Bronchial epithelial cell (primary cell): ENCODE data around the gene CRYGD. TPM values are rescaled to one million over a fixed set of nuclear protein-coding genes. Genes with fewer than 3 reads are reported as not detected.

Experiments
- DNase-seq: peaks from one replicate; pipeline ENCODE4 v3.0.0-alpha.2; 2010; ENCODE audit warnings: low read depth
- FAIRE-seq: peaks from 2 replicates; lab custom pipeline; 2011; peaks lifted over from hg19 to GRCh38; lab: Jason Lieb, UNC
- H3K27me3 ChIP-seq: 2 replicates; pipeline ENCODE4 v1.5.1; 2011; ENCODE audit warnings: low read length; ENCODE audit not compliant: control insufficient read depth, insufficient read depth
- H3K36me3 ChIP-seq: 2 replicates; pipeline ENCODE4 v1.5.1; 2011; ENCODE audit warnings: low read length; ENCODE audit not compliant: control insufficient read depth, insufficient read depth
- H3K4me3 ChIP-seq: 2 replicates; pipeline ENCODE4 v1.5.1; 2011; ENCODE audit warnings: mild to moderate bottlenecking, low read depth, low read length, control low read depth
- total RNA-seq: library from RNA; depleted of rRNA; stranded (reverse); fragments of >200 nt; gene quantifications from 2 replicates; pipeline ENCODE4 v1.2.1, GENCODE V29; 2014
- TF ChIP-seq, protein P1 (sequence below): IDR thresholded peaks from 2 replicates; pipeline ENCODE4 v1.5.1; 2011; ENCODE audit warnings: mild to moderate bottlenecking, moderate library complexity, low read length, control low read depth, inconsistent platforms; ENCODE audit not compliant: insufficient read depth, severe bottlenecking

The CRYGD gene
- total RNA-seq, 1 donor from 2014 or later = not detected

DNA sequence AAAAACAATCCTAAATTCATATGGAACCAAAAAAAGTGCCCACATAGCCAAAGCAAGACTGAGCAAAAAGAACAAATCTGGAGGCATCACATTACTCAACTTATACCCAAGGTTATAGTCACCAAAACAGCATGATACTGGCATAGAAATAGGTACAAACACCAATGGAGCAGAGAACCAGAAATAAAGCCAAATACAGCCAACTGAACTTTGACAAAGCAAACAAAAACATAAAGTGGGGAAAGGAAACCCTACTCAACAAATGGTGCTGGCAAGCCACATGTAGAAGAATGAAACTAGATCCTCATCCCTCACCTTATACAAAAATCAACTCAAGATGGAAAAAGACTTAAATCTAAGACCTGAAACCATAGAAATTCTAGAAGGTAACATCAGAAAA lies 40.5 kb downstream of the CRYGD start:
- DNase-seq = no peak
- FAIRE-seq = no peak
- Histone ChIP-seq H3K36me3 (no peaks in the 10 kb centered on the region), H3K27me3 (no peaks in the 10 kb centered on the region), H3K4me3 (no peak overlapping the region)
- TF ChIP-seq, protein P1, sequence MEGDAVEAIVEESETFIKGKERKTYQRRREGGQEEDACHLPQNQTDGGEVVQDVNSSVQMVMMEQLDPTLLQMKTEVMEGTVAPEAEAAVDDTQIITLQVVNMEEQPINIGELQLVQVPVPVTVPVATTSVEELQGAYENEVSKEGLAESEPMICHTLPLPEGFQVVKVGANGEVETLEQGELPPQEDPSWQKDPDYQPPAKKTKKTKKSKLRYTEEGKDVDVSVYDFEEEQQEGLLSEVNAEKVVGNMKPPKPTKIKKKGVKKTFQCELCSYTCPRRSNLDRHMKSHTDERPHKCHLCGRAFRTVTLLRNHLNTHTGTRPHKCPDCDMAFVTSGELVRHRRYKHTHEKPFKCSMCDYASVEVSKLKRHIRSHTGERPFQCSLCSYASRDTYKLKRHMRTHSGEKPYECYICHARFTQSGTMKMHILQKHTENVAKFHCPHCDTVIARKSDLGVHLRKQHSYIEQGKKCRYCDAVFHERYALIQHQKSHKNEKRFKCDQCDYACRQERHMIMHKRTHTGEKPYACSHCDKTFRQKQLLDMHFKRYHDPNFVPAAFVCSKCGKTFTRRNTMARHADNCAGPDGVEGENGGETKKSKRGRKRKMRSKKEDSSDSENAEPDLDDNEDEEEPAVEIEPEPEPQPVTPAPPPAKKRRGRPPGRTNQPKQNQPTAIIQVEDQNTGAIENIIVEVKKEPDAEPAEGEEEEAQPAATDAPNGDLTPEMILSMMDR = no peak

DNA sequence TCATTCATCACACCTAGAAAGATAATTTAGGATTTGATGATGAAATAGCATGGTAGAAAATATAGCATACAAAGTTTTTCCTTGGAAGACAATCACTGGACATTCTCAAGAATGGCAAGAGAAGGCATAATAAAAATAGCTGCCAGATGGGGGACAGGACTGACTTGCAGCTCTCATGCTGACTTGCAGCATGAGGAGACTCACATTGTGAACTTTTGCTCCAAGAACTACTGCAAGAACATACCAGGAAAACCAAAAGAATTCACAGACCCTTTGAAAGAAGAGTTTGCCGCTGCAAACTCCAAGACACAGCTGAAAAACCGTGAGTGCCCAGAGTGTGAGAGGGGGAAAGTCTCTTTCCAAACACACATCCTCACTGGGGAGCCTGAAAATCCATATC lies 47.0 kb downstream of the CRYGD start:
- Histone ChIP-seq H3K36me3 (no peaks in the 10 kb centered on the region), H3K4me3 (no peak overlapping the region), H3K27me3 (peaks cover 4% of the 10 kb centered on the region)
- DNase-seq = no peak
- TF ChIP-seq, protein P1 = no peak
- FAIRE-seq = no peak

DNA sequence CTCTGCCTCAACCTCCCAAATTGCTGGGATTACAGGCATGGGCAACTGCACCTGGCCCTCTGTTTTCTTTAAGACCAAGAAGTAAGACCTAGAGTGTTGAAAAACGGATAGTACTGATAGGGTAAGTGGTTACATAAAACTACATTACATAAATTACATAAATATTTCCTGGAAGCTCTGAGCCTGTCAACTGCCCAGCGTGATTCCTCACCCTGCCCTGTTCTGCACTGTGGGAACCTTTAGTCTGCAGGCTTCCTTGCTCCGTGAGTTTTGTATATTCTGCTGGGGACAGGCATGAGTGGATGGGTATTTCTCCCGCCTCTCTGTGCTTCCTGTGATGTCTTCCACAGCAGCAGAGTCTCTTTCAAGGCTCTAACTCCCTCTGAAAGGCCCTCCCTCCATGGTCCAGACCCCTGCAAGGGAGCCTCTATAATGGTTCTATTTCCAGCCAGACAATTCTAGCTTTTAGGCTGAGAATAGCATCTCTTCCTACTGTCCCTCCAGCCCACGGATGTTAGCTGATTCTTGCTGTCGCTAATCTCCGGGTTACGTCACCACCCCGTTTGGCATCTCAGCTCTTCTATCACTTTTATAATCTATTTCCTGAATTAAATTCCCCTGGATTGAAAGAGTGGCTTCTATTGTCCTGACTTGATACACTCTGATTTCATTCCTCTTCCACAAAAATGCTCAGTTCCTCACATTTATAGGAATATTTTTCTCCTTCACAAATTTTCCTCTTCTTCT lies 49.5 kb downstream of the CRYGD start:
- FAIRE-seq = no peak
- no peak overlapping the region for H3K4me3 ChIP-seq
- no peak for DNase-seq
- TF ChIP-seq, protein P1 = no peak
- peaks cover 4% of the 10 kb centered on the region for H3K27me3 ChIP-seq
- H3K36me3 ChIP-seq = no peaks in the 10 kb centered on the region

DNA sequence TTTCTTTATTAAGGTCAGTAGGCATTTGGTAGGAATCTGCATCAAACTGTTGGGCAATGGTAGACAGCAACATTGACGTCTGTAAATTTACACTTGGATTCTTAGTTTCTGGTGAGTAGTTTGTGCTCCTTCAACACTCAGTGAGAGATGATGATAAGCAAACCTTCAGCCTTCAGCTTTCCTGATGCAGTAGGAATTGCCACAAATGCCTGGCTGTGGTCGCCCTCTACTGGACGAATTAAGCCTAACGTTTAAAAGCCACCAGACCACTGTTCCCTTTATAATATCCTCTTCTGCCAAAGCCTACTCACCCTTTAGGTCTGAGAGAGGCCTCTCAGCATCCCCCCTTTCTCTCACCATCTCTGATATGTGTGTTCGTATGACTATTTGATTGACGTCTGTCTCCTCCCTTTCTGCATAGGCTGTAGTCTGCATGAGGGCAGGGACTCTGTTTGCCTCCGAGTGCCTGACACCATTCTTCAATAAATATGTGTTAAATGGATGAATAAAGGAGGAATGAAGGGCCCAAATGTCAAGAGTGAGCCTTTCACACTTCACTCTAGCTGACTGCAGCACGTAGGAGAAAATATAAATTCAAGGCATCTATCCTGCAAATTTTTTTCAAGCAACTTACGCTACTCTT lies 52.0 kb downstream of the CRYGD start:
- TF ChIP-seq, protein P1 = peak; percentile 89
- peak; percentile 60 for FAIRE-seq

More for the DNA sequence above, 52.0 kb downstream of the CRYGD start:
- Histone ChIP-seq H3K27me3 (peaks cover 4% of the 10 kb centered on the region), H3K36me3 (no peaks in the 10 kb centered on the region), H3K4me3 (no peak overlapping the region)
- peak; percentile 64 for DNase-seq

Other genes starting within 250 kb of the CRYGD start
- gene PLEKHM3, start 99.0 kb downstream of the CRYGD start, total RNA-seq = 8.1 and 9.5 TPM in 2 replicates
- not detected in 2 replicates for gene CRYGC, start 5.3 kb upstream of the CRYGD start, total RNA-seq
- gene CRYGB, start 21.6 kb upstream of the CRYGD start, total RNA-seq = not detected in 2 replicates
- gene CRYGA, start 39.1 kb upstream of the CRYGD start, total RNA-seq = not detected in 2 replicates
- not detected in 2 replicates for gene C2orf80, start 65.5 kb upstream of the CRYGD start, total RNA-seq
- gene IDH1, start 130.5 kb upstream of the CRYGD start, total RNA-seq = 363 and 451 TPM in 2 replicates
- gene PIKFYVE, start 141.7 kb upstream of the CRYGD start, total RNA-seq = 18.1 and 19.5 TPM in 2 replicates